HG03432 (cell line): ENCODE results near the gene MFAP3L.
"Not testable (repeated sequence)": the region's sequence is repeated elsewhere in the genome, so short reads cannot be mapped to it uniquely, and the experiment has no call there.

Experiments used
- ATAC-seq: cut with Tn5 transposase; IDR thresholded peaks from one replicate; pipeline ENCODE4 v1.9.1; 2021; ENCODE audit warnings: mild to moderate bottlenecking, moderate library complexity; ENCODE audit not compliant: unreplicated experiment

MFAP3L gene

GRCh38 chr4:169943601-169944000 is 82.6 kb downstream of the MFAP3L start:
- not testable (repeated sequence) for ATAC-seq

GRCh38 chr4:169941141-169941540 is 85.1 kb downstream of the MFAP3L start:
- ATAC-seq: no peak

- ATAC-seq: no peak
Observed at GRCh38 chr4:169940460-169940859, 85.7 kb downstream of the MFAP3L start.
